ENCODE measurements around the gene LSM4.
"Not testable (repeated sequence)": the region's sequence is repeated elsewhere in the genome, so short reads cannot be mapped to it uniquely, and the experiment has no call there.

DNA sequence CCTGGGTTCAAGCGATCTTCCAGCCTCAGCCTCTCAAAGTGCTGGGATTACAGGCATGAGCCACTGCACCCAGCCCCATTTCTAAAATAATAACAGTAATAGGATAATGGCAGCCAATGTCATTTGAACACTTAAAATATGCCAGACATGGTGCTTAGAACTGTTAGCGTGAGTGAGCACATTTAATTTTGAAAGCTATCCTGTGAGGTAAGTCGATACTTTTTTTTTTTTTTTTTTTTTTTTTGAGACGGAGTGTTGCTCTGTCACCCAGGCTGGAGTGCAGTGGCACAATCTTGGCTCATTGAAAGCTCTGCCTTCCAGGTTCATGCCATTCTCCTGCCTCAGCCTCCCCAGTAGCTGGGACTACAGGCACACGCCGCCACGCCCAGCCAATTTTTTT lies 31.9 kb upstream of the LSM4 start:
- TF ChIP-seq CTCF, EZH2, EZH2phosphoT487 (IDR thresholded peaks at IDR 0.05): not testable (repeated sequence)

Measured in neural progenitor cell (in vitro differentiated cells).